HG02938 (cell line): Measurements from ENCODE around the gene IQSEC1.

Experiments used
- ATAC-seq: cut with Tn5 transposase; IDR thresholded peaks from one replicate; pipeline ENCODE4 v1.9.1; 2021; ENCODE audit warnings: mild to moderate bottlenecking, moderate library complexity; ENCODE audit not compliant: unreplicated experiment

IQSEC1 gene

GRCh38 chr3:12990781-12991480, 82.3 kb downstream of the IQSEC1 start:
- ATAC-seq = no peak

GRCh38 chr3:12990306-12990705, 82.9 kb downstream of the IQSEC1 start:
- ATAC-seq = no peak

GRCh38 chr3:12988728-12989454, 84.3 kb downstream of the IQSEC1 start:
- ATAC-seq = no peak

DNA sequence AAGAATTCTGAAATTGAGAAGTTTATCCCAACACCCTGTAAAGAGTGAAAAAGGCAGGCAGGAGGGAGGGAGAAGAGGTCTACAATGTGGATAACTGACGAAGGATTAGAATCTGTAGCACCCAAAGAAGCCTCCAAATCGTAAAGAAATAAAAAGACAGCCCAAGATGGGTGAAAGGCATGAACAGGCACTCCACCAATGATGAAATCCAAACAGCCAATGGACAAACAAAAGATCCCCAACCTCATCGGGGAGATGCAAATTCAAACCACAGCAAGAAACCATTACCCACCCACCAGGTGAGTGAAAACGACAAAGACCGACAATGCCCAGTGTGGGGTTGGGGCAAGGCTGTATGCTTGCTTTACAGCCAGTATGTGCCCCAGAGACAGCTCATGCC, 85.6 kb downstream of the IQSEC1 start:
- ATAC-seq = no peak

DNA sequence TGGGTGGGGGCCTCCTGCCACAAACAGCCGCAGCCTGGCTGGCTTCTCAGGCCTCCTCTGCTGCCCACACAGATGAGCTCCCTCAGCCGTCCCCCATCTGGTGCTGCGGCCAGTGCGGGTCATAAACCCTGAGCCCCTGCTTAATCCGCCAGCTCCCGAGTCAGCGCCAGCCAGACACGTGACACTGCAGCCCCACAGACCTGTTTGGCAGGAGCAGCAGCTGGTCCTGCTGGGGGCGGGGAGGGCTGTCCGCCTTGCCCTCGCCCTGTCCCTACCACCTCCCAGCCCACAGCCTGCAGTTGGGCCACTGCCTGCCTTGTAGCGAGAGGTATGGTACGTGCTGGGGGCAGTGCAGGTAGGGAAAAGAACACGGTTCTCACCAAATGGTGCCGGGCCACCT, 86.2 kb downstream of the IQSEC1 start:
- no peak for ATAC-seq

DNA sequence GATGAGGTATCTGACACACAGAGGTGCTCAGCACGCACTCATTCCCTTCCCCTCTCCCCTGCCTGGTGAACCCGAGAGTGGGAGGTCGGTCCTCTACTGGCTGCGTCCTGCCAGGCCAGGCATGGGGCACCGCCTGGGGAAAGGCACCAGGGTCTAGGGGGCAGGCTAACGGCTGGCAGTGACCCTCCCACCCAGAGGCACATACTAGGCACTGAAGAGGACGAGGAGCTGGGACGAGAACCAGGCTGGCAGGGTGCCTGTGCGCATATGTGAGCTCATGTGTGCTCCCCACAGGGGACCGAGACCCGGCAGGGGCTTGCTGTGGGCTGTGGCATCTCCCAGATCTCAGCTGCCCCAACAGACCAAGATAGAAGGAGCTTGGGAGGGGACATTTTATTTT, 86.7 kb downstream of the IQSEC1 start:
- ATAC-seq = no peak

GRCh38 chr3:12986031-12986430, 87.2 kb downstream of the IQSEC1 start:
- no peak for ATAC-seq

- no peak for ATAC-seq
Measured at GRCh38 chr3:12985148-12985547, 88.1 kb downstream of the IQSEC1 start.

DNA sequence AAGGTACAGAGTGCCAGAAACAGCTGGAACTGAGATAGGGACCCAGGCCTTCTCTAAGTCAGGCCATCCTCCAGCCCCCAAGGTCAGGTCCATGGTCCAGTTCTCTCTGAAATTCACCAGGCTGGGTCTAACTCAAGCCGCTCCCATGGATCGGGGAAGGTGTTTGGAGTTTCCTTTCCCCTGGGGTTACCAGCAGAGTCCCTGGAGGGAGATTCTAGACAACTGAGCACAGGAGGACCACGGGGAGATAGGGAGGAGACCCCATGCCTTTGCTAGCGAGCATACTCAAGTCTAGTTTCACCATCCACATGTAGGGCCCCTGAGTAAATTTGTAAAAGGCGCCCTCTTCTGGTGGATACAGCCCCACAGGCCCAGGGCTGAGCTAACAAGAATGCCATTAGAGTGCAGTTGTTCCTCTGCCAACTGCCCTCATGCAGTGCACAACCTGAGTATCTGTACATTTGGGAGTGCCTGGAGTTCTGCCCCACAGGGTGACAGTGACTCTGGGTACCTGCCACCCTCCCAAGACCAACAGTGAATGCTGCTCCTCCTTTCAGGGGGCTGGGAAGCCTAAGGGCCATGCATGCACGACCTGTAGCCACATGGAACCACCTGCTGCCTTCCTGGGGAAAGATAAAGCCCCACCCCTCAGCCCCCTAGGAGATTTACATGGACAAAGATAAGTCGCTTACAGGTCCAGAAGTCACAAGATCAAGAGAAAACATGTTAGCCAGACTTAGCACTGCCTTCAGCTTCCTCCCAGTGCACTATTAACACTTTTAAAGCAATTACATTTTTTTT, 89.0 kb downstream of the IQSEC1 start:
- ATAC-seq = no peak

- ATAC-seq = no peak
Measured at GRCh38 chr3:12983319-12983718, 89.9 kb downstream of the IQSEC1 start.

GRCh38 chr3:12982619-12983101, 90.6 kb downstream of the IQSEC1 start:
- no peak for ATAC-seq

- no peak for ATAC-seq
Measured at GRCh38 chr3:12981306-12982275, 91.6 kb downstream of the IQSEC1 start.

GRCh38 chr3:12980596-12981290, 92.5 kb downstream of the IQSEC1 start:
- ATAC-seq = no peak

GRCh38 chr3:12979947-12980487, 93.2 kb downstream of the IQSEC1 start:
- ATAC-seq = no peak

- ATAC-seq = no peak
Measured at GRCh38 chr3:12979151-12979946, 93.9 kb downstream of the IQSEC1 start.

DNA sequence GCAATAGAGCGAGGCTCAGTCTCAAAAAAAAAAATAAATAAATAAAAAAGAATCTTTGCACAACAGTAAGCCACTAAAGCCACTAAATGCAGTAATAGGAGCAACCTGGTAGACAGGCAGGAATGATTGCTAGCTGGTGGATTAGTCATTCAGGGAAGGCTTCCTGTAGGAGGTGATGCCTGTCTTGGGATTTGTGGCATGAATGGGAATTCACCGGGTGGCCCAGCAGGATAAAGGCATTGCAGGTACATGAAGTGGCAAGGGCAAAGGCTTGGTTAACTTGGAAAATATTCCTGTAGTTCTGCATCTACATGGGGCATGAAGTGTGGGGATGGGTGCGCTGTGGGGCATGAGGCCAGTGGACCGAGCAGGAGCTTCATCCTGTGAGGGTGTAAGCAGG, 94.5 kb downstream of the IQSEC1 start:
- ATAC-seq = no peak

DNA sequence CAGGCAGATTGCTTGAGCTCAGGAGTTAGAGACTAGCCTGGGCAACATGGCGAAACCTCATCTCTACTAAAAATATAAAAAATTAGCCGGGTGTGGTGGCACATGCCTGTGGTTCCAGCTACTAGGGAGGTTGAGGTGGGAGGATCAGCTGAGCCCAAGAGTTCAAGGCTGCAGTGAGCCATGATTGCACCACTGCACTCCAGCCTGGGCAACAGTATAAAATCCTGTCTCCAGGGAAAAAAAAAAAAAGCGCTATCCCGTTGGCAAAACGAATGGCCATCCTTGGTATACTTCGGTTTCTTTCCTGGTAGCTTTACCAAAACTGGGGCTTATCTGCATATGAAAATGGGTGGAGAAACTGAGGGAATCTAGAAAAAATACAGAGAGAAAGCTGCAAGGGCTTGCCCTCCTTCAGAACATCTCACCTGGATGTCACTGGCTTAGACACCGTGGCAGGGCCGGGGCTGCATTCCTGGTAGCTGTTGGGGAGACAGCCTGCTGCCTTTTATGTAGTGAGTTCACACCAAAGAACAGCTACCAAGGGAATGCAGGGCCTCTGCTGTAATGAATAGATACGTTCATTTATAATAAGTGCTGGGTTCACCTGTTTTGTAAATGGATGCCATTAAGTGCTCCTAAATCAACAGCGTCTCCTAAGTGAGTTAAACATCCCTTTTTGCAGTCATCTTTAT, 96.0 kb downstream of the IQSEC1 start:
- no peak for ATAC-seq
